CD4-positive, alpha-beta T cell treated with Interleukin-15 for 1 hour (primary cell): ENCODE results near the gene GLRX3.
"Not testable (repeated sequence)": the region's sequence is repeated elsewhere in the genome, so short reads cannot be mapped to it uniquely, and the experiment has no call there.

Source experiments
- DNase-seq: peaks from one replicate; pipeline ENCODE4 v3.0.0-alpha.2; 2020

Gene GLRX3

GRCh38 chr10:130190737-130191115, 54.5 kb downstream of the GLRX3 start:
- DNase-seq: no peak

- DNase-seq: no peak
Observed at GRCh38 chr10:130191380-130191779, 55.2 kb downstream of the GLRX3 start.

GRCh38 chr10:130192276-130192848, 56.2 kb downstream of the GLRX3 start:
- DNase-seq: no peak

GRCh38 chr10:130193033-130193432, 56.8 kb downstream of the GLRX3 start:
- no peak for DNase-seq

GRCh38 chr10:130193493-130194193, 57.5 kb downstream of the GLRX3 start:
- no peak for DNase-seq

GRCh38 chr10:130194194-130194990, 58.2 kb downstream of the GLRX3 start:
- no peak for DNase-seq

GRCh38 chr10:130194991-130195645, 58.9 kb downstream of the GLRX3 start:
- DNase-seq: no peak

GRCh38 chr10:130195746-130196294, 59.6 kb downstream of the GLRX3 start:
- DNase-seq: no peak

- no peak for DNase-seq
Observed at GRCh38 chr10:130196511-130197487, 60.6 kb downstream of the GLRX3 start.

GRCh38 chr10:130198651-130199050, 62.5 kb downstream of the GLRX3 start:
- no peak for DNase-seq

- no peak for DNase-seq
Observed at GRCh38 chr10:130200179-130201042, 64.2 kb downstream of the GLRX3 start.

GRCh38 chr10:130201043-130201380, 64.8 kb downstream of the GLRX3 start:
- DNase-seq: no peak

- not testable (repeated sequence) for DNase-seq
Observed at GRCh38 chr10:130202150-130202549, 66.0 kb downstream of the GLRX3 start.

GRCh38 chr10:130202984-130203621, 66.9 kb downstream of the GLRX3 start:
- DNase-seq: no peak

- DNase-seq: no peak
Observed at GRCh38 chr10:130203626-130204025, 67.4 kb downstream of the GLRX3 start.

GRCh38 chr10:130206216-130206737, 70.1 kb downstream of the GLRX3 start:
- no peak for DNase-seq

- no peak for DNase-seq
Observed at GRCh38 chr10:130207205-130207604, 71.0 kb downstream of the GLRX3 start.

- no peak for DNase-seq
Observed at GRCh38 chr10:130208807-130209206, 72.6 kb downstream of the GLRX3 start.

- DNase-seq: no peak
Observed at GRCh38 chr10:130212746-130213145, 76.6 kb downstream of the GLRX3 start.
